ENCODE results near the gene MYO15A. TPM values are rescaled to one million over a fixed set of nuclear protein-coding genes. Genes with fewer than 3 reads are reported as not detected.
"Not testable (repeated sequence)": the region's sequence is repeated elsewhere in the genome, so short reads cannot be mapped to it uniquely, and the experiment has no call there.

The MYO15A gene
- total RNA-seq, 2 donors from 2014 or later: 1.7 to 2.4 TPM

- no peaks in the 10 kb centered on the region for H3K9me3 Mint-ChIP-seq
- Histone ChIP-seq H3K9ac (ENCODE audit: extremely low read depth, low read length, poor library complexity, severe bottlenecking) (no peak overlapping the region), H3K36me3 (ENCODE audit: control insufficient read depth, insufficient read depth, low read length) (peaks cover 70% of the 10 kb centered on the region), H3K27ac (ENCODE audit: low read depth, low read length) (no peak overlapping the region), H3K4me1 (ENCODE audit: control insufficient read depth, insufficient read depth, low read length) (peaks cover 11% of the 10 kb centered on the region), H3K9me3 (ENCODE audit: control insufficient read depth, low read length) (no peaks in the 10 kb centered on the region), H3K4me3 (ENCODE audit: low read length) (no peak overlapping the region), H3K27me3 (ENCODE audit: control insufficient read depth, insufficient read depth, low read length, poor library complexity, severe bottlenecking) (no peaks in the 10 kb centered on the region)
- peaks cover 41% of the 10 kb centered on the region for H3K36me3 Mint-ChIP-seq (ENCODE audit: low read depth)
- H3K4me3 Mint-ChIP-seq: no peak overlapping the region
- H3K27ac Mint-ChIP-seq: no peak overlapping the region
- no peak for DNase-seq
- peaks cover 10% of the 10 kb centered on the region for H3K4me1 Mint-ChIP-seq
- no peaks in the 10 kb centered on the region for H3K27me3 Mint-ChIP-seq (ENCODE audit: insufficient read depth)
- no peak for TF ChIP-seq CTCF (conservative IDR thresholded peaks at IDR 0.05)
Observed at GRCh38 chr17:18206962-18207361, 98.4 kb downstream of the MYO15A start.

- H3K9me3 ChIP-seq (ENCODE audit: control insufficient read depth, low read length): no peaks in the 10 kb centered on the region
- peaks cover 41% of the 10 kb centered on the region for H3K36me3 Mint-ChIP-seq (ENCODE audit: low read depth)
- peaks cover 4% of the 10 kb centered on the region for H3K4me1 ChIP-seq (ENCODE audit: control insufficient read depth, insufficient read depth, low read length)
- no peak overlapping the region for H3K4me3 ChIP-seq (ENCODE audit: low read length)
- no peak overlapping the region for H3K27ac ChIP-seq (ENCODE audit: low read depth, low read length)
- H3K27me3 Mint-ChIP-seq (ENCODE audit: insufficient read depth): no peaks in the 10 kb centered on the region
- H3K4me3 Mint-ChIP-seq: no peak overlapping the region
- H3K36me3 ChIP-seq (ENCODE audit: control insufficient read depth, insufficient read depth, low read length): peaks cover 70% of the 10 kb centered on the region
- H3K9me3 Mint-ChIP-seq: no peaks in the 10 kb centered on the region
- no peak for TF ChIP-seq CTCF (conservative IDR thresholded peaks at IDR 0.05)
- H3K9ac ChIP-seq (ENCODE audit: extremely low read depth, low read length, poor library complexity, severe bottlenecking): no peak overlapping the region
- H3K4me1 Mint-ChIP-seq: peaks cover 5% of the 10 kb centered on the region
- DNase-seq: no peak
- 91 to 94% methylated on average over 9 to 19 of the region's 19 CpGs for WGBS, 2 experiments (ENCODE audit: insufficient coverage in 1 of 2, insufficient read length in 1 of 2)
- peak overlapping the region; percentile 66 for H3K27ac Mint-ChIP-seq
- no peaks in the 10 kb centered on the region for H3K27me3 ChIP-seq (ENCODE audit: control insufficient read depth, insufficient read depth, low read length, poor library complexity, severe bottlenecking)
Observed at GRCh38 chr17:18208092-18208491, 99.5 kb downstream of the MYO15A start.

GRCh38 chr17:18213666-18214270 lies 105.2 kb downstream of the MYO15A start:
- no peak overlapping the region for H3K4me3 ChIP-seq (ENCODE audit: low read length)
- Mint-ChIP-seq H3K4me1 (peaks cover under 1% of the 10 kb centered on the region), H3K9me3 (no peaks in the 10 kb centered on the region), H3K36me3 (ENCODE audit: low read depth) (peaks cover 19% of the 10 kb centered on the region), H3K27me3 (ENCODE audit: insufficient read depth) (no peaks in the 10 kb centered on the region), H3K27ac (peak overlapping the region; percentile 61), H3K4me3 (no peak overlapping the region)
- TF ChIP-seq CTCF (conservative IDR thresholded peaks at IDR 0.05): no peak
- 85 to 87% methylated on average over 4 to 7 of the region's 7 CpGs for WGBS, 2 experiments (ENCODE audit: insufficient coverage in 1 of 2, insufficient read length in 1 of 2)
- no peaks in the 10 kb centered on the region for H3K9me3 ChIP-seq (ENCODE audit: control insufficient read depth, low read length)
- peaks cover 21% of the 10 kb centered on the region for H3K36me3 ChIP-seq (ENCODE audit: control insufficient read depth, insufficient read depth, low read length)
- H3K27ac ChIP-seq (ENCODE audit: low read depth, low read length): no peak overlapping the region
- no peaks in the 10 kb centered on the region for H3K4me1 ChIP-seq (ENCODE audit: control insufficient read depth, insufficient read depth, low read length)
- H3K9ac ChIP-seq (ENCODE audit: extremely low read depth, low read length, poor library complexity, severe bottlenecking): no peak overlapping the region
- DNase-seq: no peak
- H3K27me3 ChIP-seq (ENCODE audit: control insufficient read depth, insufficient read depth, low read length, poor library complexity, severe bottlenecking): no peaks in the 10 kb centered on the region

- H3K36me3 ChIP-seq (ENCODE audit: control insufficient read depth, insufficient read depth, low read length); H3K9me3 ChIP-seq (ENCODE audit: control insufficient read depth, low read length); H3K9ac ChIP-seq (ENCODE audit: extremely low read depth, low read length, poor library complexity, severe bottlenecking); H3K4me3 ChIP-seq (ENCODE audit: low read length); H3K27ac ChIP-seq (ENCODE audit: low read depth, low read length); H3K4me3 Mint-ChIP-seq; H3K36me3 Mint-ChIP-seq (ENCODE audit: low read depth); DNase-seq; H3K9me3 Mint-ChIP-seq; H3K27me3 Mint-ChIP-seq (ENCODE audit: insufficient read depth); H3K4me1 Mint-ChIP-seq; H3K27me3 ChIP-seq (ENCODE audit: control insufficient read depth, insufficient read depth, low read length, poor library complexity, severe bottlenecking); H3K27ac Mint-ChIP-seq; H3K4me1 ChIP-seq (ENCODE audit: control insufficient read depth, insufficient read depth, low read length): not testable (repeated sequence)
- WGBS, 2 experiments (ENCODE audit: insufficient coverage in 1 of 2, insufficient read length in 1 of 2): 89 to 91% methylated on average over 9 to 10 of the region's 11 CpGs
Observed at GRCh38 chr17:18216906-18217305, 108.3 kb downstream of the MYO15A start.

Data from endodermal cell (in vitro differentiated cells).